ENCODE measurements around the gene TGFB1. TPM values are rescaled to one million over a fixed set of nuclear protein-coding genes. Genes with fewer than 3 reads are reported as not detected.

TGFB1 gene
- total RNA-seq, 1 experiment from 2014 or later, result 30.1 TPM

DNA sequence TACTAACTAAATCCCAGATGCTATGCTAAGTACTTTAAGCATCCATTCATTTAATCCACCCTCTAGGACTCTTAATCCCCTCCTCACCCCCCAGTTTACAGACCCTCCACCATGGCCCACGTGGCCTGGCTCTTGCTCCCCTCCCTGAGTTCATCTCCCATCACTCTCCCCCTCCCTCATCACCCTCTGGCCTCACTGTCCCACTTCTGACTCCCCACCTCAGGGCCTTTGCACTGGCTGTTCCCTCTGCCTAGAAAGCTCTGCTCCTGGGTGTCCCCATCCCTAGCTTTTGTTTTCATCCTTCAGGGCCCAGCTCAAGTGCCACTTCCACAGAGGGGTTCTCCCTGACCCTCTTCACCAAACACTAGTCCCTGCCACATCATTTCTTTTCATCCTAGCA lies 6.0 kb upstream of the TGFB1 start:
- no peak overlapping the region for H4K8ac ChIP-seq (replicated peaks; ENCODE audit: insufficient read length, low read depth, low read length)
- H2AFZ ChIP-seq (ENCODE audit: low read length), result no peak overlapping the region
- no peak overlapping the region for H3K14ac ChIP-seq (ENCODE audit: insufficient read depth, low read length)
- no peak overlapping the region for H3K56ac ChIP-seq (ENCODE audit: insufficient read length, low read depth, low read length)
- H3K18ac ChIP-seq (ENCODE audit: insufficient read length, low read depth, low read length), result no peak overlapping the region
- H3T11ph ChIP-seq (ENCODE audit: low read length), result no peak overlapping the region
- H4K5ac ChIP-seq (ENCODE audit: insufficient read length, low read depth, low read length), result no peak overlapping the region
- Mint-ChIP-seq H3K27ac (peak overlapping the region in 1 of 3 experiments; percentile 48; a peak in 1 of 7 replicates), H3K9me3 (no peaks in the 10 kb centered on the region), H3K4me3 (no peak overlapping the region), H3K36me3 (ENCODE audit: insufficient read depth in 1 of 3, low read depth in 3 of 3) (peaks cover 0 to 10% (median 0%) of the 10 kb centered on the region in 3 experiments; a peak in 4 of 7 replicates), H3K27me3 (ENCODE audit: low read depth) (peaks cover 6% of the 10 kb centered on the region), H3K4me1 (peaks cover 2 to 5% of the 10 kb centered on the region in 2 experiments; a peak in 3 of 4 replicates)
- no peak overlapping the region for H2BK120ac ChIP-seq (ENCODE audit: low read depth, low read length, poor library complexity, severe bottlenecking)
- no peak overlapping the region for H3K9ac ChIP-seq (ENCODE audit: extremely low read depth, insufficient read length, low read length)
- TF ChIP-seq, protein P1, sequence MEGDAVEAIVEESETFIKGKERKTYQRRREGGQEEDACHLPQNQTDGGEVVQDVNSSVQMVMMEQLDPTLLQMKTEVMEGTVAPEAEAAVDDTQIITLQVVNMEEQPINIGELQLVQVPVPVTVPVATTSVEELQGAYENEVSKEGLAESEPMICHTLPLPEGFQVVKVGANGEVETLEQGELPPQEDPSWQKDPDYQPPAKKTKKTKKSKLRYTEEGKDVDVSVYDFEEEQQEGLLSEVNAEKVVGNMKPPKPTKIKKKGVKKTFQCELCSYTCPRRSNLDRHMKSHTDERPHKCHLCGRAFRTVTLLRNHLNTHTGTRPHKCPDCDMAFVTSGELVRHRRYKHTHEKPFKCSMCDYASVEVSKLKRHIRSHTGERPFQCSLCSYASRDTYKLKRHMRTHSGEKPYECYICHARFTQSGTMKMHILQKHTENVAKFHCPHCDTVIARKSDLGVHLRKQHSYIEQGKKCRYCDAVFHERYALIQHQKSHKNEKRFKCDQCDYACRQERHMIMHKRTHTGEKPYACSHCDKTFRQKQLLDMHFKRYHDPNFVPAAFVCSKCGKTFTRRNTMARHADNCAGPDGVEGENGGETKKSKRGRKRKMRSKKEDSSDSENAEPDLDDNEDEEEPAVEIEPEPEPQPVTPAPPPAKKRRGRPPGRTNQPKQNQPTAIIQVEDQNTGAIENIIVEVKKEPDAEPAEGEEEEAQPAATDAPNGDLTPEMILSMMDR (conservative IDR thresholded peaks at IDR 0.05), result no peak
- no peak overlapping the region for H2BK5ac ChIP-seq (ENCODE audit: insufficient read length, low read length)
- no CpG with 5 or more reads among the region's 1 CpG for WGBS (ENCODE audit: extremely low coverage, insufficient read length, low lambda C conversion rate)
- no peaks in the 10 kb centered on the region for H3K27me3 ChIP-seq (ENCODE audit: insufficient read depth, low read length)
- no peak for DNase-seq
- H2BK15ac ChIP-seq (ENCODE audit: low read depth, low read length), result no peak overlapping the region
- H3K79me2 ChIP-seq (ENCODE audit: insufficient read depth, low read length), result no peaks in the 10 kb centered on the region
- H4K20me1 ChIP-seq (ENCODE audit: control insufficient read depth, insufficient read depth, insufficient read length), result no peaks in the 10 kb centered on the region
- H3K4me2 ChIP-seq (ENCODE audit: insufficient read depth, insufficient read length, low read length), result no peak overlapping the region
- no peak overlapping the region for H2BK12ac ChIP-seq (ENCODE audit: insufficient read length, low read depth, low read length)
- no peak overlapping the region for H4K91ac ChIP-seq (ENCODE audit: insufficient read length, low read depth, low read length)
- H3K4ac ChIP-seq (ENCODE audit: low read depth, low read length), result no peak overlapping the region
- peaks cover 8% of the 10 kb centered on the region for H3K23me2 ChIP-seq (ENCODE audit: insufficient read length, low read depth, low read length, poor library complexity, severe bottlenecking)
- no peak overlapping the region for H3K23ac ChIP-seq (ENCODE audit: insufficient read length, low read depth, low read length)
- H3K27ac ChIP-seq (ENCODE audit: insufficient read length, low read depth, low read length), result no peak overlapping the region
- H2BK20ac ChIP-seq (ENCODE audit: low read depth, low read length, poor library complexity, severe bottlenecking), result no peak overlapping the region
- H2AK5ac ChIP-seq (ENCODE audit: insufficient read length, low read length), result no peak overlapping the region
- no peaks in the 10 kb centered on the region for H3K9me3 ChIP-seq (ENCODE audit: control insufficient read depth, low read depth, low read length)
- no peaks in the 10 kb centered on the region for H3K4me1 ChIP-seq (ENCODE audit: insufficient read depth, low read length)
- H3K79me1 ChIP-seq (ENCODE audit: insufficient read depth, low read depth, low read length, poor library complexity, severe bottlenecking), result no peaks in the 10 kb centered on the region

Data from H9 (cell line).